Right ventricle myocardium inferior (tissue), 1 donor: ENCODE measurements around the gene COG3. TPM values are rescaled to one million over a fixed set of nuclear protein-coding genes. Genes with fewer than 3 reads are reported as not detected.
"Not testable (repeated sequence)": the region's sequence is repeated elsewhere in the genome, so short reads cannot be mapped to it uniquely, and the experiment has no call there.

Experiments used
- ATAC-seq: fragments of 200-7000 bp; cut with Tn5 transposase; one replicate; pipeline ENCODE4 v1.9.1; 2020; ENCODE audit warnings: mild to moderate bottlenecking, moderate library complexity
- DNase-seq: peaks from one replicate; pipeline ENCODE4 v3.0.0; 2021; ENCODE audit errors: missing footprints
- intact Hi-C: fragments of 100-400 bp; cut with DNase I; formaldehyde crosslinking; loops from one replicate; pipeline ENCODE4 v1.11.0; 2022
- long read RNA-seq: library from polyadenylated mRNA; unstranded; transcript quantifications from one replicate; pipeline ENCODE4 v2.0.0, GENCODE V29; 2021
- total RNA-seq: library from RNA; stranded (reverse); fragmentation: NEBNext Ultra II Directional; extraction: Animal tissue kit (Norgen Biotek cat#: 25700); gene quantifications from one replicate; pipeline ENCODE4 v1.2.1, GENCODE V29; 2021
- donor health status: DM: no; HTN: yes; CAD: no; lungs with severe emphysema.

The COG3 gene
- 12.3 TPM for total RNA-seq
- long read RNA-seq, full-length matches to known transcripts = 3 of 5 reads
- long read RNA-seq, partial matches to known transcripts = 1 of 5 reads
- long read RNA-seq, other reads (novel, unspliced or antisense) = 1 of 5 reads

DNA sequence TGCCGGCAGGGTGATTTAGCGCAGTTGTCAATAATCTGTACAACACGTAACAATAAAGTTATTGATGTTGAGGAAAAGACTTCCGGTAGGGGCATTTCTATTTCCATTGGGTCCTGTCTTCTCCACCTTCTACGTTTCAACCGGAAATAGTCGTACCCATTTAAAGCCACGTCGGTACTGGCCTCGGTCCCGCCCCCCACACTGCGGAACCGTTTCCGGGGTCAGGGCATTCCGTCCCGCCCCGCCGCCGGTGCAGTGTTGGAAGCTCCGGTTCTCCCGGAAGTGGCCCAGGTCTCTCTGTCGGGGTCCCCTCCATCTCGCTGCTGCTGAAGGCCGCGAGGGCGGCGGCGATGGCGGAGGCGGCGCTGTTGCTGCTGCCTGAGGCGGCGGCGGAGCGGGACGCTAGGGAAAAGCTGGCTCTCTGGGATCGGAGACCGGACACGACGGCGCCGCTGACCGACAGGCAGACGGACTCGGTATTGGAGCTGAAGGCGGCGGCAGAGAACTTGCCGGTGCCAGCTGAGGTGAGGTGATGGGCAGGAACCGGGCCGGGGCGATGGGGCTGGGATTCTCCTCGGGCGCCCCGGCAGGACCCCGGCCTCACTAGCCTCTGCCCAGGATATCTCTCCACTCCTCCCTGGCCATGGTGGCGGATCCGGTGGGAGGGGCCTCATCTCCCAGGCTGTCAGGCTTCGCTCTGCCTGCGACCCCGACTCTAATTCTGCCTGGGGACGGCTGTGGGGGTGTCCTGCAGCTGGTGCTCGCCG lies at the start of gene COG3:
Gene COG3 (plus strand): TSS at position 253 of the 767 bp plus-strand sequence. CDS start 98 bp downstream, at position 351.
- peak; percentile 99 for ATAC-seq
- intact Hi-C loops = loop anchor here (1.0 to 10.0 kb wide), 4 partner anchors 25 to 120 kb away; partner anchors contain the start of genes SLC25A30 and TPT1
- DNase-seq = peak; percentile 97

- DNase-seq (no peak), ATAC-seq (no peak)
- intact Hi-C loops = no loop called here
Observed at GRCh38 chr13:45415112-45415511, 49.6 kb upstream of the COG3 start.

GRCh38 chr13:45416516-45417128 lies 48.1 kb upstream of the COG3 start:
- intact Hi-C loops = no loop called here
- no peak for ATAC-seq
- no peak for DNase-seq

GRCh38 chr13:45417790-45418534 lies 46.8 kb upstream of the COG3 start, which contains the start of gene SLC25A30:
Gene SLC25A30 (minus strand): TSS chr13:45418373. CDS start chr13:45411425, 6,948 bp downstream.
- intact Hi-C loops = loop anchor here (2.0 kb wide), 1 partner anchor 47 kb away; the partner anchor contains the start of gene COG3
- DNase-seq (peak; percentile 98), ATAC-seq (peak; percentile 99)

GRCh38 chr13:45419389-45419788 lies 45.4 kb upstream of the COG3 start:
- ATAC-seq, DNase-seq: not testable (repeated sequence)
- intact Hi-C loops = loop anchor here (2.0 kb wide), 1 partner anchor 45 kb away; the partner anchor contains the start of gene COG3

GRCh38 chr13:45419945-45420344 lies 44.8 kb upstream of the COG3 start:
- intact Hi-C loops = loop anchor here (2.0 kb wide), 1 partner anchor 45 kb away; the partner anchor contains the start of gene COG3
- ATAC-seq = no peak
- no peak for DNase-seq

GRCh38 chr13:45422731-45423292 lies 41.9 kb upstream of the COG3 start:
- ATAC-seq (no peak), DNase-seq (no peak)
- intact Hi-C loops = no loop called here

DNA sequence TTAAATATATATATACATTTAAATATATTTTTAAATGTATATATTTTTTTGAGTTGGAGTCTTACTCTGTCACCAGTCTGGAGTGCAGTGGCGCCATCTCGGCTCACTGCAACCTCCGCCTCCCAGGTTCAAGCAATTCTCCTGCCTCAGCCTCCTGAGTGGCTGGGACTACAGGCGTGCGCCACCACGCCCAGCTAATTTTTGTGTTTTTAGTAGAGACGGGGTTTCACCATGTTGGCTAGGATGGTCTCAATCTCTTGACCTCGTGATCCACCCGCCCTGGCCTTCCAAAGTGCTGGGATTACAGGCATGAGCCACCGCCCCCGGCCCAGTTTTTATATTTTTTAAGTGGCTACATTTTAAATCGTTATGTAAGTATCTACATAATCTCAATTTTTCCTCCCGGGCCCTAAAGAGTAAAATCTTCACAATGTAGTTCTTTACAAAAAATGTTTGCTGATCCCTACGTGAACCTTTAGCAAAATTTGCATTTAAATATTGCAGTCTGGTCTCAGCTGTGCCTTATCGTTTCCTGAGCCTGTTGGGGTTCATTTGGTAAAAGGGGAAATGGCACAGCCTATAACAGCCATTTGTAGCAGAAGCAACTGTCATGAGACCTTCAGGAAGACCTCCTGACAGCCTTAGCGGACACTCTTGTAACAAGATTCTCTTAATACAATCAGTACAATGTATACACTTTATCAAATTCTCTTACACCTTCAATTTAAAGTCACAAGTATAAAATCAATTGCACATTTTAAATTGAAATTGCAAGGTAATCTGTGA lies 38.5 kb upstream of the COG3 start:
- DNase-seq, intact Hi-C loops, ATAC-seq: not testable (repeated sequence)

GRCh38 chr13:45432737-45433380 lies 31.9 kb upstream of the COG3 start:
- DNase-seq (no peak), ATAC-seq (no peak)
- intact Hi-C loops = no loop called here

- DNase-seq = no peak
- peak; percentile 66 for ATAC-seq
- intact Hi-C loops = no loop called here
Observed at GRCh38 chr13:45433381-45433790, 31.4 kb upstream of the COG3 start.

GRCh38 chr13:45434556-45435371 lies 30.0 kb upstream of the COG3 start:
- intact Hi-C loops = no loop called here
- DNase-seq (no peak), ATAC-seq (no peak)

DNA sequence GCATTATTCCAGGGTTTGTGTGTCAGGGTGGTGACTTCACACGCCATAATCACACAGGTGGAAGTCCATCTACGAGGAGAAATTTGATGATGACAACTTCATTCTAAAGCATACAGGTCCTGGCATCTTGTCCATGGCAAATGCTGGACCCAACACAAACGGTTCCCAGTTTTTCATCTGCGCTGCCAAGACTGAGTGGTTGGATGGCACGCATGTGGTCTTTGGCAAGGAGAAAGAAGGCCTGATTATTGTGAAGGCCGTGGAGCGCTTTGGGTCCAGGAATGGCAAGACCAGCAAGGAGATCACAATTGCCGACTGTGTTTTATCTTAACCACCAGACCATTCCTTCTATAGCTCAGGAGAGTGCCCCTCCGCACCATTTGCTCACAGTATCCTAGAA lies 28.4 kb upstream of the COG3 start:
- intact Hi-C loops = no loop called here
- DNase-seq = no peak
- ATAC-seq = no peak

DNA sequence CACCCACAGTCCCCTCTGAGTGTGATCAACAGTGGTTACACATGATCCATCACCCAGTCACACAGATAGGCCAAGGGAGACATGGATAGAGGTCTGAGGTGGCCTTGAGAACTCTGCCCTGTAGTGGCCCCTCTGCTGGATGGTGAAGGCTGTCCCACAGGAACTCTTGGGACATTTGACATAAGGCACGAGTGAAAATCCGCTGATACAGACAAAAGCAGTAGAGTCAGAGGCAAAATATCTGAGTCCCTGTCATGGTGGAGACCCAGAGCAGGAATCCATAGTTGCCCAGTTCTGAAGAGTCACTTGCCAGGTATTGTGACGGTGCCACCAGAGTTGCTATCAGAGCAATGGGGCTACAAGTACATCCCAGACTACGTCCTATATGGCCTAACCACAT lies 27.8 kb upstream of the COG3 start:
- intact Hi-C loops = no loop called here
- no peak for ATAC-seq
- no peak for DNase-seq

DNA sequence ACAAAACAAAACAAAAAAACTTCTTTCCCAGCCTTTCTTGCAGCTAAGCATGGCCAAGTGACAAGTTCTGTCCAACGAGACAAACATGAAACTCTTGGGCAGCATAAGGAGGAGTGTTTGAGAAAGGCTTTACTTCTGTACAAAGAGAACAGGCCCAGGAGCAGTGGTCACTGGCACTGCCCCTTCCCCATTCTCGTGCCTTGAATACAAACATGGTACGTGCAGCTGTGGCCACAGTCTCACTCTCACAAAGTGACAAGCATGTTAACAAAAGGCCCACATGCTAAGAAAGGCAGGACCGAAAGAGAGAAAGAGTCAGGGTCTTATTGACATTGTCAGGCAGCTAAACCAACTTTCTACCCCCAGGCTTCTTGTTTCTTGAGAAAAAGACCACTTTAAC lies 26.8 kb upstream of the COG3 start:
- no peak for DNase-seq
- no peak for ATAC-seq
- intact Hi-C loops = no loop called here

DNA sequence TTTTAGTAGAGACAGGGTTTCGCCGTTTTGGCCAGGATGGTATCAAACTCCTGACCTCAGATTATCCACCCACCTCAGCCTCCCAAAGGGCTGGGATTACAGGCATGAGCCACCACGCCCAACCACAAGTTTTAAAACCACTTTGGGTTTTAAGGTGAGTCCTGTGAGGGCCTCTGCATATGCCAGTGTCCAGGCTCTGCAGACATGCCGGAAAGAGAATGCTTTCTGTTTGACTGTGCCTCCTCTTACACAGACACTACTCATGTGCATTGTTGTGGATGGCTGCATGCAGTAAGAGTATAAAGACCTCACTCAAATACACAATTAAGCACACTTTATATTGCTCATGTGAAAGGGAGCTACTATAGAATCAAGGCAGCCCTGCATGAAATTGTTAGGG lies 25.7 kb upstream of the COG3 start:
- no peak for ATAC-seq
- intact Hi-C loops = no loop called here
- DNase-seq = no peak

GRCh38 chr13:45439781-45440462 lies 24.8 kb upstream of the COG3 start:
- intact Hi-C loops = loop anchor here (1.0 kb wide), 1 partner anchor 24 kb away; the partner anchor contains the start of gene COG3
- ATAC-seq = no peak
- DNase-seq = no peak
